HCEC 1CT (cell line): ENCODE results near the gene KIRREL3.

ENCODE experiments used
- DNase-seq: peaks from one replicate; pipeline ENCODE4 v3.0.0-alpha.2; 2017

KIRREL3 gene

DNA sequence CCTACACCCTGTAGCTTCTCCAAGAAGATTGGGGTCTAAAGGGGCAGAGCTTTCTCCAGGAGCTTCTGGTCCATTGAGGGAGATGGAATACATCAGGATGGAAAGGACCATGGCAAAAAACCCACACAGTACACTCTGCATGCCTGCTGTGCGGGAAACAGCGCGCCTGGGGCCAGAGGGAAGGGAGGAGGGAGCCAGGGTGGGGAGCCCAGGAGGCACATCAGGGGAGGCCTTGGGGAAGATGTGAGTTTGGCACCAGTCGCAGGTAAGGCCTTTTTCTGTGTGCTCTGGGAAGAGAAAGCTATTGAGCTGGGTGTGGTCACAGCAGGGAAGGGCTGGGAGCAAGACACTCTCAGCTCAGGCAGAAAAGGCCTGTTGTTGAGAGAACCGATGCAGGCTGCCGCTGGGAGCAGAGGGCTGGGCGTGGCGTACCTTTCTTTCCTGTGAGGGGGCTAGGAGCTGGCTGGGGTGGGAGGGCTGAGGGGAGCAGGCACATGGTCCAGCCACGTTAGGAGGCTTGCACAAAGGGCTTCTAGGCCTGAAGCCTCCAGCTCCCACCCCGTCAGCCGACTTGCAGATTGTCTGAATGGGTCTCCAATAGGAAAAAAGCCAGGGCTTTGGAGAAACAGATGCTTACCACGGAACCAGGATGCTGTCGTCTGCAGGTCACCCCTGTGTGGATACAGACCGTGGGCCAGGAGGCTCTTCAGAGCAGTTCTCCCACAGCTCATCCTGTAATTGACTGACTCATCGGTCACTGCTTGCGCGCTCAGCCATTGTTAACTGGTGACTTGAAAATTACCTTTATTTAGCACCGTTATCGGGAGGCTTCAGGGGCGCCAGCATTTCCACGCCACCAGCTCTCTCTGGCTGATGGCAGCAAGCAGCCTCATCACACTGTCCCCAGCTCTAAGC is 407.8 kb downstream of the KIRREL3 start:
- no peak for DNase-seq

- DNase-seq = no peak
Observed at GRCh38 chr11:126591966-126592489, 408.5 kb downstream of the KIRREL3 start.

- no peak for DNase-seq
Observed at GRCh38 chr11:126589492-126589803, 411.1 kb downstream of the KIRREL3 start.

GRCh38 chr11:126588630-126589491 is 411.7 kb downstream of the KIRREL3 start:
- no peak for DNase-seq

DNA sequence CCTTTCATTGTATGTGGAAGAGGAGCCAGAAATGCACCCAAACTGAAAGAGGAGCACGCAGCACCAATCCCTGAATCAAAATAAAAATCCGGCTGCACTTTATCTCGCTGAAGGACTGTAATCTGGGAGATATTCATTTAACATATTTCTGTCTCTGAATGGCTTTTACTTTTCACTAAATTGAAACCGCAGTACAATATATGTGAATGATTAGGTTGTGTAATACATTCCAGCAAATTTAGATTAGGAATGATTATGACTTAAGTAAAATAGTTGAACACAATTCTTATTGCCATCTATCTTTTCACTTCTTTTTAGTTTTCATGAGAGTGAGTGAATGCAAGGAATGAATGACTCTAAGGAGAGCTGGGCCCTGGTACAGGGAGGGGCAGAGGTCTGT is 413.0 kb downstream of the KIRREL3 start:
- DNase-seq = no peak

GRCh38 chr11:126585774-126586491 is 414.6 kb downstream of the KIRREL3 start:
- peak; percentile 88 for DNase-seq

DNA sequence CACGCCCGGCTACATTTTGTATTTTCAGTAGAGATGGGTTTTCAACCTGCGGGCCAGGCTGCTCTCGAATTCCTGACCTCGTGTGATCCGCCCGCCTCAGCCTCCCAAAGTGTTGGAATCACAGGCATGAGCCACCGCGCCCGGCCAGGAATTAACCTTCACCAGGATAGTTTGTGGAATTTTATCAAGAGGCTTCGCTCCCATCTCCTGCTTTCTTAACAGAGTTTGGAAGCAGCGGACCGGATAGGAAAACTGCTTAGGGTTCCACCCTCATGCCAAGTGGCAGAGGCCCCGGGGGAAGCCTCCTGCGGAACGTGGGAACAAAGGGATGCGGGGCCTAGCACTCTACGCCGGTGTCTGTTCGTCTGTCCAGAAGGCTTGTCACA is 415.2 kb downstream of the KIRREL3 start:
- DNase-seq = no peak

- DNase-seq = no peak
Observed at GRCh38 chr11:126583594-126584427, 416.8 kb downstream of the KIRREL3 start.

DNA sequence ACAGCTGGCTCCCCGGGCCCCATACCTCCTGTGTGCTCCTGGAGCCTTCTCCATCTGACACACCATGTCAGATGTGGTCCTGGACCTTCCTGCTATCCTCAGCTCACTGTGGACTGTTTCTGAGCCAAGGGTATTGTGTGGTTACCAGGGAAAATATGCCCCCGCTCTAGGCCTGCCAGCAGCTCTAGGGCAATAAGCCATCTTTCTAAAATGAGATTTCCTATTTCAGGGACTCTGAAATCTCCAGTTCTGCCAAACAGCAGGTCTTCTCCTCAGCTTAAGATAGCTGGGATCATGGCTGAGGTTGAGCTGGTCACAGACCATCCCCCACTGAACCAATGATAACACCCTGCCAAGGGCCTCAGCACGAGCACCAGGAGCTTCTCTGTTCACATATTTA is 417.5 kb downstream of the KIRREL3 start:
- DNase-seq = no peak

DNA sequence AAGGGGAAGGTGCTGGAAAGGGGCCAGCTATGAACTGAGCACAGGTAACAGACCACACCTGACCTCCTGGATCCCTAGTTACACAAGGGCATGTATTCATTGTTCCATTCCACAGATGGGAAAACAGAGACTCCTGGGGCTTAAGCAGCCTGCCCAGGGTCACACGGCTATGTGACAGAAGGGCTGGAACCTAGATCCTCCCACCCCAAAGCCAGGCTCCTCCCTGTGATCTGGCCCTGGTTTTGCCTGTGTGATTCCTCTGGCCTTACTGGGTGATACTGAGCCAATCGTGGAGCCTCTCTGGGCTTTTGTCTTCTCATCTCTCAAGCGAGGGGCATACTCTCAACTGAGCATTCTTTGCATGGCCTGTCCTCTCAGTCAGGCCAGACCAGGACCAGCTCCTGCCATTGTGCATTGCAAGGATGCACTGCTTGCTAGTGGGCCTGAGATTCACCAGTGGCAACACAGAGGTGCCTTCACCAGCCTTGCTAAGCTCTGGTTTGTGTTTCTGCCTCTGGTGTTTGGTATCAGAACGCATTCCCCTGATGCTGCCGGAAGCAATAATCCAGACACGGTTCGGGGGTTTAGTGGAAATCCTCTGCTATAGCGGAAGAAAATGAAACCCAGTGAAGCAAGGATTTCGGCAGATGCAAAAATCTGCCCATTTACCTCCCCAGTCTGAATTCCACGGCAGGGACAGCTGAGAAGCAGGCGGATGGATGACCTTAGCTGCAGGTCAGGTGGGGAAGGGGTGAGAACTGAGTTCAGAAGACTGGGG is 418.5 kb downstream of the KIRREL3 start:
- DNase-seq = no peak

GRCh38 chr11:126578426-126578825 is 422.1 kb downstream of the KIRREL3 start:
- no peak for DNase-seq

DNA sequence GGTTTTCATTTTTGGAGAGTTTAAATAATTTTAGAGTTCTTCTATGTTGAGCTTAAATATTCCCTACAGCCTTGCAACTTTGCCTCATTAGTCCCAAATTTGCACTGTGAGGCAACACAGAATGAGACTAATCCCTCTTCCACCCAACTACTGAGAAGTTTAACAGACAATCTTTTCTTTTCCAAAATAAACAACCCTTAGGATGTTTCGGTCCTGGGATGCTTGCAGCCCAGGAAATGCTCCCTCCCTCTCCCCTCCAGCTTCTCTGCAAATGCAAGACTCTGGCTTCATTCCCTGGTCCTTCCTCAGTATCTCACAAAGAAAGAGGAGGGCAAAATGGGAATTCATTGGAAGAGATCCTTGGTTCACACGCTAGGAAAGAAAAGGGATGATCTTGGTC is 422.5 kb downstream of the KIRREL3 start:
- no peak for DNase-seq

DNA sequence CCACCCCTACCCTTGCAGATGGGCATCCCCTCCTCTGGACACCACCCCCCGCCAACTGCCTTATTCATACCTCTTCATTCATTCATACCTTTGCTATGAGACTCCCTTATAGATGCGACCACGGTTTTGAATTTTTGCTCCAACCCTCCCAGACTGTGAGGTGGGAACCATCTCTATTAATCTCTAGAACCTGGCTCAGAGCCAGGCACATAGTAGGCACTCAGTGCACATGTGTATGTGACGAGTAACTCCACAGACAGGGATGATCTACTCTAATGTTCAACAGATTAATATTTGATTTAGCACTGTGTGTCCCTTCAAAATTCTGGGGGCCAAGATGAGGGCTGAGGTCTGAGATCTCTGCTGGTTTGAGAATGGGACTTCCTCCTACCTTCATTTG is 424.7 kb downstream of the KIRREL3 start:
- DNase-seq = no peak

DNA sequence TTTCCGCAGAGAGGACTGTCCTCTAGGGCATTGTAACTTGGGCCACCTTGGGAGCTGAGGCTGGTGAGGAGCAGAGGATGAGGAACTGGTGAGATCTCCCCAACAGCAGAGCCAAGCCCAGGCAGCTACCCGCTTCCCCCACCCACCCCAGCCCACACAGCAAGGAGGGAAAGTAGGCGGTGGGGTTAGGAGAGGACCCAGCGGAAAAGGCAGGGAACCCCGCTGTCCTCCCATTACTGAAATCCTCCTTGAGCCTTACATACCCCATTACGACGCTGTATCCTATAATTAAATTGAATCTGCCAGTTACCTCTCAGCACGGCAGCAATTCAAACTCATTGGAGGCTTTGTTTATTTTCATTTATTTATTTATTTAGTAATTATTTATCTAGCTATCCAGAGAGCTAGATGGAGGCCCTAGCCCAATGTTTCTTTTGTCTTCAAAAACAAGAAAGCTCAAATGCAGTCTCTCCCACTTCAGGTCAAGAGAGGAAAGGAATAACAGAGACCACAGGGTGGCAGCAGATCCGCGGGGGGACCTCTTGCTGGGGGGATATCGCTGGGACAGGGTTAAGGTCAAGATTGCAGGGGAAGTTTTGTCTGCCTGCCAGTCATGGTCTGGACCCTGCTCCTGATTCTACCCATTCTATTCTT is 427.1 kb downstream of the KIRREL3 start:
- DNase-seq = no peak

GRCh38 chr11:126570489-126570888 is 430.1 kb downstream of the KIRREL3 start:
- DNase-seq = no peak

- DNase-seq = no peak
Observed at GRCh38 chr11:126567419-126567818, 433.2 kb downstream of the KIRREL3 start.

DNA sequence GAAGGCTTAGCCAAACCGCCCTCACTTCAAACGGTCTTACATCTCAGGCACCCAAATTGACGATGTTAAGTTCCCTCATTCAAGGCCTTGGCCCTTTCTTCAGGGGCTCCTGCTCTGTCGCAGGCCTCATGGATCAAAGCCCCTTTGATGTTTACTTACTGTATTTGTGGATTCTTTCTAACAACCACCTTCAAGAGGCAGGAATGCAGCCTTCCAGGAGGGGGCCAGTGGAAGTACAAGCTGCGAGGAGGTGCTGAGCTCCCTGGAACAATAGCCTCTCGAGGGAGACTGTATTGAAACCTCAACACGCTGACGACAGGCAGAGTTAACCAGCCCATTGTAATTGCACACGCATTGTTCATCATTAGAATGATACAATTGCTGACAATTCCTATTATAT is 436.0 kb downstream of the KIRREL3 start:
- no peak for DNase-seq

GRCh38 chr11:126561327-126561893 is 439.2 kb downstream of the KIRREL3 start:
- DNase-seq = peak; percentile 39

DNA sequence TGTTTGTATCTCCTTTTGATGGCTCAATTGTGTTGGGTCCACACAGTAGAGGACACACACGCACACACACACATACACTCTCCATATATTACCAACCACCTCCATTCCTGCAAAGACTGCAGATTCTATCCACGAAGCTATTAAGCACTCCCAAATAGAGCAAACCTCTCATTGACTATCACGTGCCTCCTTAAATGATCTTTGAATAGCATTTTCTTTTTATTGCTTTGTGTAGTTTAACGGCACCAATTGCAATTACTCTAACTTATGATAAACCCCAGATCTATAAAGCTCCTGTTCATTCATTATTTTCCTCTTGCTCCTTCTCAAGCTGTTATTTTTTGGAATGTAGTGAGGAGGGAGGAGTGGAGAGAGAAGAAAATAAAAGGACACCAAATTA is 440.3 kb downstream of the KIRREL3 start:
- no peak for DNase-seq
